ENCODE data around the gene SAA2.
"Not testable (repeated sequence)": the region's sequence is repeated elsewhere in the genome, so short reads cannot be mapped to it uniquely, and the experiment has no call there.

The SAA2 gene

GRCh38 chr11:18248561-18248960 is at the start of gene SAA2:
TSS of gene SAA2 (minus strand) at chr11:18248668. CDS start at chr11:18248011, 657 bp downstream.
- no peak for DNase-seq (ENCODE audit: low spot score)

- DNase-seq (ENCODE audit: low spot score) = no peak
These were observed 46.8 kb upstream of the SAA2 start for GRCh38 chr11:18295316-18295715.

GRCh38 chr11:18294862-18295261 is 46.4 kb upstream of the SAA2 start:
- no peak for DNase-seq (ENCODE audit: low spot score)

- no peak for DNase-seq (ENCODE audit: low spot score)
These were observed 40.4 kb upstream of the SAA2 start for GRCh38 chr11:18288911-18289310.

- DNase-seq (ENCODE audit: low spot score) = no peak
These were observed 37.4 kb upstream of the SAA2 start for GRCh38 chr11:18285841-18286240.

GRCh38 chr11:18282626-18283025 is 34.2 kb upstream of the SAA2 start:
- DNase-seq (ENCODE audit: low spot score) = no peak

GRCh38 chr11:18280438-18281045 is 32.1 kb upstream of the SAA2 start:
- DNase-seq (ENCODE audit: low spot score) = no peak

- DNase-seq (ENCODE audit: low spot score) = no peak
These were observed 29.2 kb upstream of the SAA2 start for GRCh38 chr11:18277565-18278271.

GRCh38 chr11:18271206-18271605 is 22.7 kb upstream of the SAA2 start:
- no peak for DNase-seq (ENCODE audit: low spot score)

- no peak for DNase-seq (ENCODE audit: low spot score)
These were observed 21.6 kb upstream of the SAA2 start for GRCh38 chr11:18270102-18270501.

GRCh38 chr11:18269252-18269651 is 20.8 kb upstream of the SAA2 start:
- not testable (repeated sequence) for DNase-seq (ENCODE audit: low spot score)

GRCh38 chr11:18267335-18268133 is 19.1 kb upstream of the SAA2 start:
- not testable (repeated sequence) for DNase-seq (ENCODE audit: low spot score)

- no peak for DNase-seq (ENCODE audit: low spot score)
These were observed 17.5 kb upstream of the SAA2 start, which contains the start of gene SAA1 for GRCh38 chr11:18265949-18266348. TSS of gene SAA1 (plus strand) at chr11:18266264. CDS start at chr11:18266888, 624 bp downstream.

GRCh38 chr11:18264677-18265555 is 16.4 kb upstream of the SAA2 start:
- DNase-seq (ENCODE audit: low spot score) = no peak

GRCh38 chr11:18264035-18264434 is 15.6 kb upstream of the SAA2 start:
- no peak for DNase-seq (ENCODE audit: low spot score)

- not testable (repeated sequence) for DNase-seq (ENCODE audit: low spot score)
These were observed 14.3 kb upstream of the SAA2 start for GRCh38 chr11:18262681-18263350.

GRCh38 chr11:18261721-18262120 is 13.3 kb upstream of the SAA2 start:
- no peak for DNase-seq (ENCODE audit: low spot score)

- DNase-seq (ENCODE audit: low spot score) = no peak
These were observed 10.8 kb upstream of the SAA2 start for GRCh38 chr11:18259259-18259658.

GRCh38 chr11:18254781-18255361 is 6.4 kb upstream of the SAA2 start:
- DNase-seq (ENCODE audit: low spot score) = no peak

- no peak for DNase-seq (ENCODE audit: low spot score)
These were observed 5.4 kb upstream of the SAA2 start for GRCh38 chr11:18253778-18254338.

GRCh38 chr11:18253233-18253632 is 4.8 kb upstream of the SAA2 start:
- no peak for DNase-seq (ENCODE audit: low spot score)

All from left forelimb (tissue), 1 donor.